CD4-positive, alpha-beta memory T cell (primary cell): ENCODE data around the gene PEX26. TPM values are rescaled to one million over a fixed set of nuclear protein-coding genes. Genes with fewer than 3 reads are reported as not detected.

ENCODE experiments used
- CTCF ChIA-PET: fragments of 350-600 bp; sonication (Branson Sonifier 250); formaldehyde crosslinking; loops from one replicate; lab custom pipeline; 2021; ENCODE audit warnings: inconsistent platforms; ENCODE audit not compliant: partially characterized antibody; lab: Charles Lee
- POLR2A ChIA-PET: fragments of 350-600 bp; sonication (Branson Sonifier 250); formaldehyde crosslinking; loops from one replicate; lab custom pipeline; 2021; ENCODE audit not compliant: partially characterized antibody; lab: Charles Lee
- DNase-seq, 5 donors: peaks; one replicate each; pipeline versions ENCODE4 v3.0.0 to v3.0.0-alpha.2; 2020 to 2022; ENCODE audit warnings: mixed read lengths in 1 of 5
- H3K27ac ChIP-seq: one replicate; pipeline ENCODE4 v1.7.0; 2013; ENCODE audit warnings: low read depth, low read length
- H3K27me3 ChIP-seq: 2 replicates; pipeline ENCODE4 v1.7.0; 2013; ENCODE audit warnings: mild to moderate bottlenecking, low read length, moderate library complexity; ENCODE audit not compliant: insufficient read depth
- H3K36me3 ChIP-seq: 2 replicates; pipeline ENCODE4 v1.7.0; 2013; ENCODE audit warnings: mild to moderate bottlenecking, low read length, moderate library complexity; ENCODE audit not compliant: insufficient read depth
- H3K4me1 ChIP-seq: 2 replicates; pipeline ENCODE4 v1.7.0; 2013; ENCODE audit warnings: mild to moderate bottlenecking, low read length, moderate library complexity; ENCODE audit not compliant: insufficient read depth
- H3K4me3 ChIP-seq, 2 donors: one replicate each; pipeline ENCODE4 v1.7.0; 2013; ENCODE audit warnings: low read length in 2 of 2, mild to moderate bottlenecking in 1 of 2
- H3K9me3 ChIP-seq, 2 donors: one replicate each; pipeline ENCODE4 v1.7.0; 2013; ENCODE audit warnings: low read length in 2 of 2, control low read depth in 1 of 2; ENCODE audit not compliant: control insufficient read depth in 1 of 2
- H3K27ac Mint-ChIP-seq, 7 donors: one replicate each; pipeline ENCODE4 v1.8.0; 2020 to 2021; ENCODE audit warnings: mixed read lengths in 7 of 7, mild to moderate bottlenecking in 6 of 7, inconsistent platforms in 3 of 7, moderate library complexity in 3 of 7
- H3K27me3 Mint-ChIP-seq, 2 donors: one replicate each; pipeline ENCODE4 v1.8.0; 2020 to 2021; ENCODE audit warnings: mixed read lengths in 2 of 2
- H3K36me3 Mint-ChIP-seq, 2 donors: one replicate each; pipeline ENCODE4 v1.8.0; 2020 to 2021; ENCODE audit warnings: mixed read lengths in 2 of 2, inconsistent platforms in 1 of 2, mild to moderate bottlenecking in 1 of 2
- H3K4me1 Mint-ChIP-seq, 4 donors: one replicate each; pipeline ENCODE4 v1.8.0; 2020 to 2021; ENCODE audit warnings: mixed read lengths in 4 of 4, mild to moderate bottlenecking in 1 of 4
- H3K4me3 Mint-ChIP-seq, 8 donors: one replicate each; pipeline ENCODE4 v1.8.0; 2020 to 2021; ENCODE audit warnings: mixed read lengths in 8 of 8, mild to moderate bottlenecking in 7 of 8, moderate library complexity in 6 of 8, inconsistent platforms in 3 of 8
- H3K9me3 Mint-ChIP-seq, 8 donors: one replicate each; pipeline ENCODE4 v1.8.0; 2020 to 2021; ENCODE audit warnings: mixed read lengths in 8 of 8, mild to moderate bottlenecking in 5 of 8, inconsistent platforms in 3 of 8, moderate library complexity in 1 of 8
- intact Hi-C: fragments of 100-400 bp; cut with micrococcal nuclease; formaldehyde crosslinking; loops from one replicate; pipeline ENCODE4 v1.15.1; 2023
- polyA plus RNA-seq, 2 donors: library from polyadenylated mRNA; unstranded; fragments of 300-500 nt; fragmentation: Illumina TruSeq; gene quantifications; one replicate each; pipeline ENCODE4 v1.2.3, GENCODE V29; 2021
- total RNA-seq, 2 experiments: library from RNA; stranded (reverse); gene quantifications; one replicate each; pipeline ENCODE4 v1.2.3, GENCODE V29; 2021

PEX26 gene
- total and polyA plus RNA-seq, 4 experiments from 2014 or later = 1.4 to 39.6 (median 22.7) TPM

DNA sequence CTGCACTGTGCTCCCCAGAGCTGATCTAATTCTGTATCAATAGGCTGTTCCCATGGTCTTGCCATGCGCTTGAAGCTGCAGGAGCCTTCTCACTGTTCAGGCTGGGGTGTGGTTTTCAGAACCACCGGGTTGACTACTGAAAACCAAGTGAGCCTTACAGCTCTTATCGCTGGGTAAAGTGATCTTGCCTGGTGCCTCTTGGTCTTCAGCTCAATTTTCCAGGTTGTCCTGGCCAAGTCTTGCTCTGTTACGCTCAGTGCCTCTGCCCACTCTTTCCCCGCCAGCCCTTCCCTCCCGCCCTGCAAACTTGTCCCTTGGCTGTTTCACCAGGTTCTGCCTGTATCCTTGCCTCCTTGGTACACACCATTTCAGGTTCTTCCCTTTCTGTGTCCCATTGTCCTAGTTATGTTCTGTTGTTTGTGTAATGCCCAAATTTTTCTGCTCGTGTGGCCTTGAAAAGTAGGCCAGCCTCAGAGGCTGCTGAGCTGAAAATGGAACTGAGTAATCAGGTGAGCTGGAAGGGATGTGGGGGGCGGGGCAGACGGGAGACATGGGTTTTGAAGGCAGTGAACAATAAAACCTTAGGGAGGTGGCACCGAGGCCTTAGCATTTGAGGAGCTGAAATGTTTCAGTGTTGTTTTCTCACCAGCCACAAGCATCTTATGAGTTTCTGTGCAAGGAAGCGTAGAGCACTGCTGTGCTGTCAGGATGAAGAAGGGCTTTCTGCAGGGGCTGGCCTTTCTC is 11.2 kb downstream of the PEX26 start:
- Histone ChIP-seq H3K27ac (no peak overlapping the region), H3K4me1 (peaks cover 23% of the 10 kb centered on the region), H3K27me3 (no peaks in the 10 kb centered on the region), H3K4me3 (no peak overlapping the region), H3K9me3 (no peaks in the 10 kb centered on the region), H3K36me3 (peaks cover 22% of the 10 kb centered on the region)
- H3K9me3 Mint-ChIP-seq = no peaks in the 10 kb centered on the region
- peak overlapping the region in 4 of 8 donors; percentile 35 to 63 (median 54) for H3K4me3 Mint-ChIP-seq
- peaks cover 40 to 54% of the 10 kb centered on the region in 2 donors for H3K36me3 Mint-ChIP-seq
- no peaks in the 10 kb centered on the region for H3K27me3 Mint-ChIP-seq
- peak in 1 of 5 donors; percentile 17 for DNase-seq
- H3K4me1 Mint-ChIP-seq = peaks cover 9 to 43% (median 23%) of the 10 kb centered on the region in 4 donors
- intact Hi-C loops = no loop called here
- H3K27ac Mint-ChIP-seq = peak overlapping the region; percentile 32 to 97 (median 53)
- CTCF ChIA-PET = interaction anchor here (1.8 kb wide), 1 partner anchor 11 kb away, joined by 6 read pairs; the partner anchor contains the start of gene PEX26
- POLR2A ChIA-PET = interaction anchor here (1.1 to 3.2 kb wide), 2 partner anchors 11 to 61 kb away, joined by 5 to 20 read pairs; partner anchors contain the start of genes PEX26 and USP18

DNA sequence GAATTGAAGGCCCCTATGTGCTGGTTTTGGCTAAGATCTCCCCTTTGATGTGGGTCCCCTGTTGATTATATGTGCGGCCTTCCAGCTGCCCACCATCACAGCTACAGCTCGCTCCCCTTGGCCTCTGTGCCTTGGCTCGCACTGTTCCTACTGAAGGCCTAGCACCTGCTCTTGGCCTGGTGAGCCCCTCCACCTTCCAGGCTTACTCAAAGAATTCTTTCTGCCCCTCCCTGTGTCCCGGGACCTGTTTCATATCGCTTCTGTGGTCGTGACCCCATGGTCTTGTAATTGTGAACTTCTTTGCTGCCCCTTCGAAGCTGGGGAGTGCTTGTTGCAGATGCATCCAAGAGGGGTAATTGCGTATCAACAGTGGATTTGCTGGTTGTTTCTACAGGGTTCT is 12.5 kb downstream of the PEX26 start:
- Mint-ChIP-seq H3K36me3 (peaks cover 37 to 56% of the 10 kb centered on the region in 2 donors), H3K4me3 (no peak overlapping the region), H3K4me1 (peaks cover 9 to 43% (median 23%) of the 10 kb centered on the region in 4 donors), H3K27me3 (no peaks in the 10 kb centered on the region), H3K9me3 (no peaks in the 10 kb centered on the region), H3K27ac (peak overlapping the region in 4 of 7 donors; percentile 25 to 82 (median 78))
- no peaks in the 10 kb centered on the region for H3K9me3 ChIP-seq
- DNase-seq = no peak
- peaks cover 23% of the 10 kb centered on the region for H3K4me1 ChIP-seq
- H3K27ac ChIP-seq = no peak overlapping the region
- peaks cover 15% of the 10 kb centered on the region for H3K36me3 ChIP-seq
- H3K4me3 ChIP-seq = no peak overlapping the region
- no peaks in the 10 kb centered on the region for H3K27me3 ChIP-seq
- CTCF ChIA-PET = interaction anchor here (2.2 kb wide), 1 partner anchor 12 kb away, joined by 8 read pairs; the partner anchor contains the start of gene PEX26
- intact Hi-C loops = no loop called here
- POLR2A ChIA-PET = interaction anchor here (3.2 kb wide), 1 partner anchor 12 kb away, joined by 20 read pairs; the partner anchor contains the start of gene PEX26

DNA sequence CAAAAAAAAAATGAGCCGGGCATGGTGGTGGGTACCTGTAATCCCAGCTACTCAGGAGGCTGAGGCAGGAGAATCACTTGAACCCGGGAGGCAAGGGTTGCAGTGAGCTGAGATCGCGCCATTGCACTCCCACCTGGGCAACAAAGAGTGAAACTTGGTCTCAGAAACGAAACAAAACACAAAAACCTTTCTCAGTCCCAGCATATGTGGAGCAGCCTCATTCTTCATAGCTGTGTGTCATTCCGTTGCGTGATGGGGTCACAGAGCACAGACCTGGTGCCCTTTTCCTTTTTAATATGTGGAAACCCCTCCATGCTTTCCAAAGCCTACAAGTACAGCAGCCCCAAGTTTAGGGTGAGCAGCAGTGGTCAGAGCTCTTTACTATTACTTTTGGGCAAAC is 13.7 kb downstream of the PEX26 start:
- Histone ChIP-seq H3K4me1 (peaks cover 23% of the 10 kb centered on the region), H3K4me3 (peak overlapping the region in 1 of 2 donors; percentile 58), H3K36me3 (peaks cover 14% of the 10 kb centered on the region), H3K27me3 (no peaks in the 10 kb centered on the region), H3K9me3 (no peaks in the 10 kb centered on the region), H3K27ac (peak overlapping the region; percentile 76)
- no peak for DNase-seq
- Mint-ChIP-seq H3K4me3 (peak overlapping the region; percentile 89 to 100 (median 94)), H3K4me1 (peaks cover 9 to 37% (median 23%) of the 10 kb centered on the region in 4 donors), H3K27me3 (no peaks in the 10 kb centered on the region), H3K36me3 (peaks cover 36 to 52% of the 10 kb centered on the region in 2 donors), H3K9me3 (no peaks in the 10 kb centered on the region), H3K27ac (peak overlapping the region; percentile 97 to 100 (median 99))
- intact Hi-C loops = no loop called here
- ChIA-PET CTCF (interaction anchor here (0.8 to 2.2 kb wide), 5 partner anchors 13 to 261 kb away, joined by 3 to 8 read pairs (median 5); partner anchors contain the start of genes PEX26 and USP18), POLR2A (interaction anchor here (0.9 to 2.2 kb wide), 5 partner anchors 9 to 91 kb away, joined by 3 to 37 read pairs (median 3); partner anchors contain the start of gene PEX26)

DNA sequence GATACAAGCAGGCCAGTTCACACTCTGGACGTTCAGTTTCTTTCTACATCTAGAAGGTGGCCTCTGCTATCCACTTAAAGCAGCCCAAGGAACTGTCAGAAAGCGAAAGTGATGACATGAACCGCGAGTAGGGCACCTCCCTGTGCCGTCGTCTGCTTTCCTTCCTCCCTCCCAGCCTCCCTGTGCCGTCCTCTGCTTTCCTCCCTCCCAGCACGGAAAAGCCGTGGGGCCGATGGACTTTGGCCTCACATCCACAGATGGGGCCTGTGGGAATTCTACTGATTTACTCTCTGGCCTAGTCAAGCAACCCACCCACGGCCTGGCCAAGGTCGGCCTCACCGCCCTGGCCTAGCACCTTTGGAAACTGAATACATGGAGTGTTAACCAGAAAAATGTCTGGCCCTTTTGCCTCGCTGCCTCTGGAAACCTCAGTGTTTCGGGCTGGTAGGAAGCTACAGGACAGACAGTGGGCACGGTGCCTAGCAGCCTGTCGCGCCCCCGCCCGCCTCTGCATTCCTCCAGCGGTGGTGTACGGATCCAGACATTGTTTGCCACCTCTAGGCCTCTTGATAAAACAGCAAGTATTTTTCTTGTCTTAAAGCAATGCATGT is 14.2 kb downstream of the PEX26 start:
- H3K36me3 ChIP-seq = peaks cover 12% of the 10 kb centered on the region
- intact Hi-C loops = loop anchor here (1.0 kb wide), 1 partner anchor 15 kb away; the partner anchor contains the start of gene PEX26
- H3K9me3 ChIP-seq = no peaks in the 10 kb centered on the region
- H3K27me3 Mint-ChIP-seq = no peaks in the 10 kb centered on the region
- H3K27ac Mint-ChIP-seq = peak overlapping the region; percentile 97 to 100 (median 99)
- peak; percentile 44 to 59 (median 48) for DNase-seq
- peaks cover 9 to 37% (median 23%) of the 10 kb centered on the region in 4 donors for H3K4me1 Mint-ChIP-seq
- peak overlapping the region; percentile 89 to 100 (median 94) for H3K4me3 Mint-ChIP-seq
- POLR2A ChIA-PET = interaction anchor here (0.9 to 2.2 kb wide), 6 partner anchors 10 to 92 kb away, joined by 3 to 37 read pairs (median 4); partner anchors contain the start of gene PEX26
- H3K27me3 ChIP-seq = no peaks in the 10 kb centered on the region
- H3K36me3 Mint-ChIP-seq = peaks cover 39 to 54% of the 10 kb centered on the region in 2 donors
- CTCF ChIA-PET = interaction anchor here (0.6 to 2.2 kb wide), 5 partner anchors 14 to 262 kb away, joined by 3 to 8 read pairs (median 4); partner anchors contain the start of gene PEX26
- no peaks in the 10 kb centered on the region for H3K9me3 Mint-ChIP-seq
- peak overlapping the region; percentile 76 for H3K27ac ChIP-seq
- peaks cover 23% of the 10 kb centered on the region for H3K4me1 ChIP-seq
- peak overlapping the region in 1 of 2 donors; percentile 58 for H3K4me3 ChIP-seq

DNA sequence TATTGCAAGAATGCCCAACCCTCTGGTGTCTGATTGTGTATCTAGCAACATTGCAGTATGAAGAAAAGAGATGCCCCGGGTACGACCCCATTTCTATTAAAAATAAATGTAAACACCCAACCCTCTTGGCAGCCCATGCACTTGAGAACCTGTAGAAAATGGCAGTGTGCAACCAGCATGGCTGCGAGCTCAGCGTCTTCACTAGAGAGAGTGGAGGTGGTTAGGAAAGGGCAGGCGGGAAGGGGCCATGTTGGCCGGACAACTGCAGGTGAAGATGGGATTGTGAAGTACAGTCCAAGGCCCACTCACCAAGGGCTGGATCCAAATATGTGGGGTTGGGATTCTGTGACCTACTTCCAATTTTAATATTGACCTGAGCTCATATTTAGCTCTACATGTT is 15.9 kb downstream of the PEX26 start:
- intact Hi-C loops = no loop called here
- POLR2A ChIA-PET = interaction anchor here (0.6 to 0.8 kb wide), 2 partner anchors 16 to 17 kb away, joined by 3 read pairs; partner anchors contain the start of gene PEX26

DNA sequence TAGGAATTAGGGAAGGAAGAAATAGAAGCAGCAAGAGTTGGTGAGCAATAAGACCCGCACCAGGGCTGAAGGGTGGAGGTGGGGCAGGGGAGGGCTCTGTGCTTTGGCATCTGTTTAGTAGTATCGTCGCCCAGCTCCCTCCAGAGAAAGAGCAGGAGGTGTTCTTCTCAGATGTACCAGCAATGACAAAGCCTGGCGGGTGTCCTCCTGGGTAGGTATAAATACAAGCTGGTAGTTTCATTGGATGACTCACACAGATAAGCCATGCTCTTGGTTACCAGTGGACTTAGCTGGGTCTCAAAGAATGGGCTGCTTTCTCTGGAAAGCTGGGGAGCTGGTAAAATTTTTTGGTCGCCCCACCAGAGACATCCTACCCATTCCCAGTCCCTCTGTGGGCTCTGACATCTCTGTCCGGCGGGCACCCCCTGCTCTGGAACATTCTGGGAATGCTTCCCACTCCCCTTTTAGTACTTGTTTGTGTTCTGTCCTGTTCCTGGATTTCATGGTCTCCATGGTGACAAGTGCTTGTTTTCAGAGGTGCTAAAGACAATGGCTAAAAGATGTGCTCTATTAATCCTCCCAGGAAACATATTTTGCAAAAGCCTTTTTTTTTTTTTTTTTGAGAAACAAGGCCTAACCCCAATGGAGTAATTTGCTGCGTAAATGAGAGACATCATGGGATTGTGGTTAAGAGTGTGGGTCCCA is 17.5 kb downstream of the PEX26 start:
- POLR2A ChIA-PET = interaction anchor here (1.4 kb wide), 1 partner anchor 55 kb away, joined by 3 read pairs; the partner anchor contains the start of gene USP18

More for the DNA sequence above, 15.9 kb downstream of the PEX26 start:
- Mint-ChIP-seq H3K4me1 (peaks cover 9 to 31% (median 21%) of the 10 kb centered on the region in 4 donors), H3K9me3 (no peaks in the 10 kb centered on the region), H3K4me3 (no peak overlapping the region), H3K27ac (peak overlapping the region in 1 of 7 donors; percentile 29), H3K27me3 (no peaks in the 10 kb centered on the region), H3K36me3 (peaks cover 31 to 39% of the 10 kb centered on the region in 2 donors)
- no peak for DNase-seq
- H3K36me3 ChIP-seq = no peaks in the 10 kb centered on the region
- H3K9me3 ChIP-seq = no peaks in the 10 kb centered on the region
- CTCF ChIA-PET = interaction anchor here (0.6 kb wide), 1 partner anchor 263 kb away, joined by 3 read pairs; no protein-coding TSS in a partner anchor
- H3K27me3 ChIP-seq = no peaks in the 10 kb centered on the region
- no peak overlapping the region for H3K27ac ChIP-seq
- H3K4me3 ChIP-seq = no peak overlapping the region
- H3K4me1 ChIP-seq = peaks cover 21% of the 10 kb centered on the region

More for the DNA sequence above, 17.5 kb downstream of the PEX26 start:
- H3K36me3 ChIP-seq = no peaks in the 10 kb centered on the region
- Mint-ChIP-seq H3K9me3 (no peaks in the 10 kb centered on the region), H3K4me3 (no peak overlapping the region), H3K36me3 (peaks cover 27 to 36% of the 10 kb centered on the region in 2 donors), H3K4me1 (peaks cover 8 to 20% (median 14%) of the 10 kb centered on the region in 4 donors), H3K27me3 (no peaks in the 10 kb centered on the region), H3K27ac (peak overlapping the region in 2 of 7 donors; percentile 9 to 53)
- H3K4me3 ChIP-seq = no peak overlapping the region
- CTCF ChIA-PET = no interaction called here
- no peaks in the 10 kb centered on the region for H3K27me3 ChIP-seq
- DNase-seq = no peak
- peaks cover 13% of the 10 kb centered on the region for H3K4me1 ChIP-seq
- H3K9me3 ChIP-seq = no peaks in the 10 kb centered on the region
- intact Hi-C loops = no loop called here
- H3K27ac ChIP-seq = no peak overlapping the region
